Panc1 (cell line): ENCODE data around the gene FAM241B. TPM values are rescaled to one million over a fixed set of nuclear protein-coding genes. Genes with fewer than 3 reads are reported as not detected.

Experiments
- ATAC-seq: fragments of 200-7000 bp; cut with Tn5 transposase; 2 replicates; pipeline ENCODE4 v1.9.1; 2020; ENCODE audit warnings: mild to moderate bottlenecking, moderate library complexity
- BruUV-seq: library from RNA; stranded (reverse); fragments of 400-500 nt; replicated peaks from 2 replicates; lab custom pipeline; 2021; lab: Mats Ljungman, UMichigan
- CTCF ChIA-PET: fragments of 300-600 bp; sonication (Branson Sonifier 250); formaldehyde crosslinking; loops from one replicate; lab custom pipeline; 2022; ENCODE audit warnings: antibody characterized with exemption; lab: Charles Lee
- POLR2A ChIA-PET: fragments of 300-600 bp; sonication (Branson Sonifier 250); formaldehyde crosslinking; loops from one replicate; lab custom pipeline; 2022; ENCODE audit warnings: antibody characterized with exemption; lab: Charles Lee
- DNase-seq: peaks from one replicate; pipeline ENCODE4 v3.0.0-alpha.2; 2010; ENCODE audit warnings: low read depth, low spot score
- H3K27ac ChIP-seq: 2 replicates; pipeline ENCODE4 v1.5.1; 2011; ENCODE audit warnings: mild to moderate bottlenecking, low read length, inconsistent platforms
- H3K27me3 ChIP-seq: fragments of 200-500 bp; sonication (Bioruptor generic); 2 replicates; pipeline ENCODE4 v1.6.0; 2014; ENCODE audit warnings: low read length, inconsistent platforms; ENCODE audit not compliant: control insufficient read depth, insufficient read depth
- H3K36me3 ChIP-seq: fragments of 200-500 bp; sonication (Bioruptor generic); 2 replicates; pipeline ENCODE4 v1.5.1; 2014; ENCODE audit warnings: inconsistent platforms, mild to moderate bottlenecking, low read length, moderate library complexity; ENCODE audit not compliant: control insufficient read depth, insufficient read depth
- H3K4me1 ChIP-seq: 2 replicates; pipeline ENCODE4 v1.5.1; 2011; ENCODE audit warnings: inconsistent platforms, mild to moderate bottlenecking, low read length, moderate library complexity; ENCODE audit not compliant: control insufficient read depth, insufficient read depth
- H3K4me3 ChIP-seq, 2 experiments: 2 replicates each; pipeline ENCODE4 v1.5.1; 2011 to 2012; ENCODE audit warnings: low read depth in 2 of 2, low read length in 2 of 2, mild to moderate bottlenecking in 2 of 2, inconsistent platforms in 1 of 2, moderate library complexity in 1 of 2
- H3K9me3 ChIP-seq: fragments of 200-500 bp; sonication (Bioruptor generic); 2 replicates; pipeline ENCODE4 v1.5.1; 2014; ENCODE audit warnings: low read depth, mild to moderate bottlenecking, inconsistent platforms, low read length, moderate library complexity; ENCODE audit not compliant: control insufficient read depth, insufficient read depth
- POLR2AphosphoS5 ChIP-seq: IDR thresholded peaks from 2 replicates; pipeline ENCODE4 v1.6.1; 2012; ENCODE audit warnings: mild to moderate bottlenecking, low read depth, low read length, moderate library complexity
- SIN3A ChIP-seq: IDR thresholded peaks from 2 replicates; pipeline ENCODE4 v1.6.1; 2012; ENCODE audit warnings: low read depth, mild to moderate bottlenecking, low read length, moderate library complexity, borderline replicate concordance; ENCODE audit not compliant: insufficient read depth
- TCF7L2 ChIP-seq: IDR thresholded peaks from 2 replicates; pipeline ENCODE4 v1.6.1; 2011; ENCODE audit warnings: mild to moderate bottlenecking, low read depth, low read length, inconsistent platforms
- in situ Hi-C: cut with HindIII; loops from 2 replicates; pipeline ENCODE4 v1.10.0; 2016; ENCODE audit warnings: low sequenced_read_pairs, low pct_unique_long_range_greater_than_20kb
- intact Hi-C: fragments of 100-400 bp; cut with micrococcal nuclease; formaldehyde crosslinking; loops from one replicate; pipeline ENCODE4 v1.10.0; 2022; ENCODE audit not compliant: unreplicated experiment
- total RNA-seq: library from RNA; stranded (reverse); gene quantifications from one replicate; pipeline ENCODE4 v1.2.1, GENCODE V29; 2021; ENCODE audit not compliant: unreplicated experiment
- TF ChIP-seq, protein P1 (sequence below): fragments of 450-650 bp; IDR thresholded peaks from 2 replicates; pipeline ENCODE4 v1.5.1; 2017; ENCODE audit warnings: mild to moderate bottlenecking
- TF ChIP-seq, protein P2 (sequence below), 2 experiments: IDR thresholded peaks; 2 replicates each; pipeline ENCODE4 v1.6.1; 2011 to 2012; ENCODE audit warnings: low read depth in 2 of 2, control low read depth in 1 of 2, low read length in 1 of 2, mild to moderate bottlenecking in 1 of 2, moderate library complexity in 1 of 2; ENCODE audit not compliant: insufficient read depth in 1 of 2

FAM241B gene
- total RNA-seq, 1 experiment from 2014 or later: 29.1 TPM

DNA sequence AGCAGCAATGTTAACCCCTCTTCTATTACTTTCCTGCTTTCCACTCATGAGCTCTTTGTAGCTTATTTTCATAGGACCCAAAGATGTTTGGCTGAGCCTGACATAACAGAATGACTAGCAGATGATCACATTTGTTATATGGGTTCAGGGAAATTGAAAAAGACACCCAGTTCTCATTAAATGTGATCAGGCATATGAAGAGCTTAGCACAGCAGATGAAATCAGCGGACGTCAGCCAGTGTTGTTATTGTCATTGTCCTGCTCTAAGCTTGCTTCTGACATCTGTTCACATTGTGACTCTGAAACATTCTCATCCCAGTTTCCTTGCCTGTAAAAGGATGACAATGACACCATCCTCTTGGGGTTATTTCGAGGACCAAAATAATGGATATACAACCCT, 43.5 kb downstream of the FAM241B start:
- peaks cover 49% of the 10 kb centered on the region for H3K27me3 ChIP-seq
- H3K4me3 ChIP-seq: no peak overlapping the region
- ATAC-seq: no peak
- TF ChIP-seq, protein P1, sequence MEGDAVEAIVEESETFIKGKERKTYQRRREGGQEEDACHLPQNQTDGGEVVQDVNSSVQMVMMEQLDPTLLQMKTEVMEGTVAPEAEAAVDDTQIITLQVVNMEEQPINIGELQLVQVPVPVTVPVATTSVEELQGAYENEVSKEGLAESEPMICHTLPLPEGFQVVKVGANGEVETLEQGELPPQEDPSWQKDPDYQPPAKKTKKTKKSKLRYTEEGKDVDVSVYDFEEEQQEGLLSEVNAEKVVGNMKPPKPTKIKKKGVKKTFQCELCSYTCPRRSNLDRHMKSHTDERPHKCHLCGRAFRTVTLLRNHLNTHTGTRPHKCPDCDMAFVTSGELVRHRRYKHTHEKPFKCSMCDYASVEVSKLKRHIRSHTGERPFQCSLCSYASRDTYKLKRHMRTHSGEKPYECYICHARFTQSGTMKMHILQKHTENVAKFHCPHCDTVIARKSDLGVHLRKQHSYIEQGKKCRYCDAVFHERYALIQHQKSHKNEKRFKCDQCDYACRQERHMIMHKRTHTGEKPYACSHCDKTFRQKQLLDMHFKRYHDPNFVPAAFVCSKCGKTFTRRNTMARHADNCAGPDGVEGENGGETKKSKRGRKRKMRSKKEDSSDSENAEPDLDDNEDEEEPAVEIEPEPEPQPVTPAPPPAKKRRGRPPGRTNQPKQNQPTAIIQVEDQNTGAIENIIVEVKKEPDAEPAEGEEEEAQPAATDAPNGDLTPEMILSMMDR: no peak
- no peak for TF ChIP-seq POLR2AphosphoS5
- TF ChIP-seq, protein P2, sequence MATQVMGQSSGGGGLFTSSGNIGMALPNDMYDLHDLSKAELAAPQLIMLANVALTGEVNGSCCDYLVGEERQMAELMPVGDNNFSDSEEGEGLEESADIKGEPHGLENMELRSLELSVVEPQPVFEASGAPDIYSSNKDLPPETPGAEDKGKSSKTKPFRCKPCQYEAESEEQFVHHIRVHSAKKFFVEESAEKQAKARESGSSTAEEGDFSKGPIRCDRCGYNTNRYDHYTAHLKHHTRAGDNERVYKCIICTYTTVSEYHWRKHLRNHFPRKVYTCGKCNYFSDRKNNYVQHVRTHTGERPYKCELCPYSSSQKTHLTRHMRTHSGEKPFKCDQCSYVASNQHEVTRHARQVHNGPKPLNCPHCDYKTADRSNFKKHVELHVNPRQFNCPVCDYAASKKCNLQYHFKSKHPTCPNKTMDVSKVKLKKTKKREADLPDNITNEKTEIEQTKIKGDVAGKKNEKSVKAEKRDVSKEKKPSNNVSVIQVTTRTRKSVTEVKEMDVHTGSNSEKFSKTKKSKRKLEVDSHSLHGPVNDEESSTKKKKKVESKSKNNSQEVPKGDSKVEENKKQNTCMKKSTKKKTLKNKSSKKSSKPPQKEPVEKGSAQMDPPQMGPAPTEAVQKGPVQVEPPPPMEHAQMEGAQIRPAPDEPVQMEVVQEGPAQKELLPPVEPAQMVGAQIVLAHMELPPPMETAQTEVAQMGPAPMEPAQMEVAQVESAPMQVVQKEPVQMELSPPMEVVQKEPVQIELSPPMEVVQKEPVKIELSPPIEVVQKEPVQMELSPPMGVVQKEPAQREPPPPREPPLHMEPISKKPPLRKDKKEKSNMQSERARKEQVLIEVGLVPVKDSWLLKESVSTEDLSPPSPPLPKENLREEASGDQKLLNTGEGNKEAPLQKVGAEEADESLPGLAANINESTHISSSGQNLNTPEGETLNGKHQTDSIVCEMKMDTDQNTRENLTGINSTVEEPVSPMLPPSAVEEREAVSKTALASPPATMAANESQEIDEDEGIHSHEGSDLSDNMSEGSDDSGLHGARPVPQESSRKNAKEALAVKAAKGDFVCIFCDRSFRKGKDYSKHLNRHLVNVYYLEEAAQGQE (IDR thresholded peaks at IDR 0.05; ENCODE audit: insufficient read depth in 1 of 2, low read depth in 2 of 2, low read length in 1 of 2): no peak
- TF ChIP-seq TCF7L2: no peak
- no peak for TF ChIP-seq SIN3A
- POLR2A ChIA-PET: no interaction called here
- no peaks in the 10 kb centered on the region; the same call in 1 of the 2 replicates for H3K36me3 ChIP-seq
- no peak overlapping the region for H3K27ac ChIP-seq
- intact Hi-C loops (no loop called here), in situ Hi-C loops (no loop called here)
- no TSS peak for BruUV-seq
- no peaks in the 10 kb centered on the region for H3K4me1 ChIP-seq
- H3K9me3 ChIP-seq: no peaks in the 10 kb centered on the region
- DNase-seq: no peak
- CTCF ChIA-PET: no interaction called here

DNA sequence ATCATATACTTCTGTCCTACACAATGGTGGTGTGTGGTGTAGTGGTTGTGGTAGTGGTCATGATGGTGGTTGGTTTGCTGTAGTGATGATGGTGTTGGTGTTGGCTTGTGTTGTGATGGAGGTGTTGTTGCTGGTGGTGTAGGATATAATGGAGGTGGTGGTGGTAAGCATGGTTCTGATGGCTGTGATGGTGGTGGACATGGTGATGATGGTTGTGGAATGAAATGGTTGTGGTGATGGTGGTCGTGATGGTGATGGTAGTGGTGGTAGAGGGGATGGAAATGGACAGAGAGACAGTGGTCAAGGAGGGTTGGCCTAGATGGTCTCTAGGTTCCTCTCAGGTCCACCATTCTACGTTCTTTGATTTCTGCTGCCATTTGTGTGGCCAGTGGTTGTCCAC, 44.7 kb downstream of the FAM241B start:
- ChIA-PET POLR2A (no interaction called here), CTCF (no interaction called here)
- Histone ChIP-seq H3K36me3 (no peaks in the 10 kb centered on the region; the same call in 1 of the 2 replicates), H3K4me3 (no peak overlapping the region), H3K9me3 (no peaks in the 10 kb centered on the region), H3K27me3 (peaks cover 49% of the 10 kb centered on the region), H3K4me1 (no peaks in the 10 kb centered on the region), H3K27ac (no peak overlapping the region)
- no peak for DNase-seq
- ATAC-seq: no peak
- BruUV-seq: no TSS peak
- in situ Hi-C loops (no loop called here), intact Hi-C loops (no loop called here)
- TF ChIP-seq, protein P2 (IDR thresholded peaks at IDR 0.05; ENCODE audit: insufficient read depth in 1 of 2, low read depth in 2 of 2, low read length in 1 of 2): no peak
